Measurements from ENCODE around the gene ZNF497. TPM values are rescaled to one million over a fixed set of nuclear protein-coding genes. Genes with fewer than 3 reads are reported as not detected.
A peak's percentile ranks its signal among the peaks of the same experiment; 100 is the strongest.

Gene ZNF497
- total and polyA plus RNA-seq, 2 of the 13 experiments (the other 11 are each of a cell fraction or from before 2014, with no cell fraction given): 1.5 to 1.9 TPM

DNA sequence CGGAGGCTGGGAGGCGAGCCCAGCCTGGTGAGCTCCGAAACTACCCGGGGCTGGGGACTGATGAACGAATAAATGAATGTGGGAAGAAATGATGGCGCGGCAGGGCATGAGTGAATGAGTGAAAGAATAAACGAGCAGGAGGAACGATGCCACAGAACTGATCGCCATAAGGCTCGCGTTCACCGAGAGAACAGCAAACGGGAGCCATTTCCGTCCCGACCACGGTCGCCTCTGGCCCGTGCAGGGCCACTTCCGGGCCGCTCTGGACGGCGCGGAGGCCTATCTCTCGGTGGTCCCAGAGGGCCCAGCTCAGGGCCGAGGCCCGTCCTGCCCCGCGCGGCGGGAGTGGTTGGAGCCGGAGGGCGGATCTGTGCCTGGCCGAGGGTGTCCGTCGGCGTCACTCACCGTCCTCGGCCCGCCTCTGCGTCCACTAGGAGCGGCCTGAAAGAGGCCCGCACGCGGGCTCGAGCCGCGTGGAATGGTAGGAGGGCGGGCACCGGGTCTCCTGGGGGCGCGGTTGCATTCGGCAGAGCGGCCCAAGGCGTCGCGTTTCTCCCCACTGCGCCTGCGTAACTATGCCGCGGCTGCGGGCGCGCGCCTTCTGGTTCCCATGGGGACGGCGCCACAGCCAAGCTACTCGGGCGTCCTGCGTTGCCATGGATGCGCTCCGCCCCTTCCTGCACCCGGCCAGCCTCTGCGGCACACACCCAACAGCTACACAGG, at the start of gene ZNF497 (continued):
- TF ChIP-seq, protein P1, sequence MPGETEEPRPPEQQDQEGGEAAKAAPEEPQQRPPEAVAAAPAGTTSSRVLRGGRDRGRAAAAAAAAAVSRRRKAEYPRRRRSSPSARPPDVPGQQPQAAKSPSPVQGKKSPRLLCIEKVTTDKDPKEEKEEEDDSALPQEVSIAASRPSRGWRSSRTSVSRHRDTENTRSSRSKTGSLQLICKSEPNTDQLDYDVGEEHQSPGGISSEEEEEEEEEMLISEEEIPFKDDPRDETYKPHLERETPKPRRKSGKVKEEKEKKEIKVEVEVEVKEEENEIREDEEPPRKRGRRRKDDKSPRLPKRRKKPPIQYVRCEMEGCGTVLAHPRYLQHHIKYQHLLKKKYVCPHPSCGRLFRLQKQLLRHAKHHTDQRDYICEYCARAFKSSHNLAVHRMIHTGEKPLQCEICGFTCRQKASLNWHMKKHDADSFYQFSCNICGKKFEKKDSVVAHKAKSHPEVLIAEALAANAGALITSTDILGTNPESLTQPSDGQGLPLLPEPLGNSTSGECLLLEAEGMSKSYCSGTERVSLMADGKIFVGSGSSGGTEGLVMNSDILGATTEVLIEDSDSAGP (CRISPR knock-in tag; IDR thresholded peaks at IDR 0.05; ENCODE audit: borderline replicate concordance): no peak; the same call in none of the 2 replicates
- TF ChIP-seq, protein P2, sequence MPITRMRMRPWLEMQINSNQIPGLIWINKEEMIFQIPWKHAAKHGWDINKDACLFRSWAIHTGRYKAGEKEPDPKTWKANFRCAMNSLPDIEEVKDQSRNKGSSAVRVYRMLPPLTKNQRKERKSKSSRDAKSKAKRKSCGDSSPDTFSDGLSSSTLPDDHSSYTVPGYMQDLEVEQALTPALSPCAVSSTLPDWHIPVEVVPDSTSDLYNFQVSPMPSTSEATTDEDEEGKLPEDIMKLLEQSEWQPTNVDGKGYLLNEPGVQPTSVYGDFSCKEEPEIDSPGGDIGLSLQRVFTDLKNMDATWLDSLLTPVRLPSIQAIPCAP (CRISPR knock-in tag; IDR thresholded peaks at IDR 0.05; ENCODE audit: low read depth): no peak
- peak; percentile 66; the same call in 1 of the 2 replicates for TF ChIP-seq CCDC6 (CRISPR knock-in tag; IDR thresholded peaks at IDR 0.05)
- TF ChIP-seq CEBPB (IDR thresholded peaks at IDR 0.05; ENCODE audit: borderline replicate concordance, low read depth, low read length): no peak
- TF ChIP-seq NFE2 (CRISPR knock-in tag; IDR thresholded peaks at IDR 0.05): no peak
- TF ChIP-seq ZNF777 (CRISPR knock-in tag; IDR thresholded peaks at IDR 0.05): peak; percentile 71; the same call in 1 of the 2 replicates
- no peak for TF ChIP-seq ZNF841 (CRISPR knock-in tag; IDR thresholded peaks at IDR 0.05; ENCODE audit: borderline replicate concordance)
- no peak for TF ChIP-seq EP300 (IDR thresholded peaks at IDR 0.05; ENCODE audit: low read depth in 2 of 2, low read length in 2 of 2)
- 0 out of 2 replicates have a peak, but pooled peaks have one; percentile 21 for TF ChIP-seq EP300 (CRISPR knock-in tag; IDR thresholded peaks at IDR 0.05; ENCODE audit: borderline replicate concordance)
- TF ChIP-seq GATAD2A (CRISPR knock-in tag; IDR thresholded peaks at IDR 0.05): 0 out of 2 replicates have a peak, but pooled peaks have one; percentile 15
- peak; percentile 45; the same call in 1 of the 2 replicates for TF ChIP-seq NFYC (CRISPR knock-in tag; IDR thresholded peaks at IDR 0.05)
- TF ChIP-seq, protein P3, sequence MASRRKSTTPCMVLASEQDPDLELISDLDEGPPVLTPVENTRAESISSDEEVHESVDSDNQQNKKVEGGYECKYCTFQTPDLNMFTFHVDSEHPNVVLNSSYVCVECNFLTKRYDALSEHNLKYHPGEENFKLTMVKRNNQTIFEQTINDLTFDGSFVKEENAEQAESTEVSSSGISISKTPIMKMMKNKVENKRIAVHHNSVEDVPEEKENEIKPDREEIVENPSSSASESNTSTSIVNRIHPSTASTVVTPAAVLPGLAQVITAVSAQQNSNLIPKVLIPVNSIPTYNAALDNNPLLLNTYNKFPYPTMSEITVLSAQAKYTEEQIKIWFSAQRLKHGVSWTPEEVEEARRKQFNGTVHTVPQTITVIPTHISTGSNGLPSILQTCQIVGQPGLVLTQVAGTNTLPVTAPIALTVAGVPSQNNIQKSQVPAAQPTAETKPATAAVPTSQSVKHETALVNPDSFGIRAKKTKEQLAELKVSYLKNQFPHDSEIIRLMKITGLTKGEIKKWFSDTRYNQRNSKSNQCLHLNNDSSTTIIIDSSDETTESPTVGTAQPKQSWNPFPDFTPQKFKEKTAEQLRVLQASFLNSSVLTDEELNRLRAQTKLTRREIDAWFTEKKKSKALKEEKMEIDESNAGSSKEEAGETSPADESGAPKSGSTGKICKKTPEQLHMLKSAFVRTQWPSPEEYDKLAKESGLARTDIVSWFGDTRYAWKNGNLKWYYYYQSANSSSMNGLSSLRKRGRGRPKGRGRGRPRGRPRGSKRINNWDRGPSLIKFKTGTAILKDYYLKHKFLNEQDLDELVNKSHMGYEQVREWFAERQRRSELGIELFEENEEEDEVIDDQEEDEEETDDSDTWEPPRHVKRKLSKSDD (CRISPR knock-in tag; IDR thresholded peaks at IDR 0.05; ENCODE audit: low read depth): no peak
- TF ChIP-seq ZNF746 (CRISPR knock-in tag; IDR thresholded peaks at IDR 0.05): no peak
- TF ChIP-seq NFRKB (IDR thresholded peaks at IDR 0.05): no peak
- no peak for TF ChIP-seq HMGA1 (CRISPR knock-in tag; conservative IDR thresholded peaks at IDR 0.05)
- peak; percentile 100 for TF ChIP-seq RFX3 (CRISPR knock-in tag; IDR thresholded peaks at IDR 0.05)
- TF ChIP-seq, protein P4, sequence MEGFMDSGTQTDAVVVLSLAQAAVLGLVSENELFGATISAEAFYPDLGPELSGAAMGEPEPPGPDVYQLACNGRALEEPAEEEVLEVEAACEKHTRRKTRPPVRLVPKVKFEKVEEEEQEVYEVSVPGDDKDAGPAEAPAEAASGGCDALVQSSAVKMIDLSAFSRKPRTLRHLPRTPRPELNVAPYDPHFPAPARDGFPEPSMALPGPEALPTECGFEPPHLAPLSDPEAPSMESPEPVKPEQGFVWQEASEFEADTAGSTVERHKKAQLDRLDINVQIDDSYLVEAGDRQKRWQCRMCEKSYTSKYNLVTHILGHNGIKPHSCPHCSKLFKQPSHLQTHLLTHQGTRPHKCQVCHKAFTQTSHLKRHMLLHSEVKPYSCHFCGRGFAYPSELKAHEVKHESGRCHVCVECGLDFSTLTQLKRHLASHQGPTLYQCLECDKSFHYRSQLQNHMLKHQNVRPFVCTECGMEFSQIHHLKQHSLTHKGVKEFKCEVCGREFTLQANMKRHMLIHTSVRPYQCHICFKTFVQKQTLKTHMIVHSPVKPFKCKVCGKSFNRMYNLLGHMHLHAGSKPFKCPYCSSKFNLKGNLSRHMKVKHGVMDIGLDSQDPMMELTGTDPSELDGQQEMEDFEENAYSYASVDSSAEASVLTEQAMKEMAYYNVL (CRISPR knock-in tag; IDR thresholded peaks at IDR 0.05; ENCODE audit: borderline replicate concordance): no peak
- TF ChIP-seq, protein P5, sequence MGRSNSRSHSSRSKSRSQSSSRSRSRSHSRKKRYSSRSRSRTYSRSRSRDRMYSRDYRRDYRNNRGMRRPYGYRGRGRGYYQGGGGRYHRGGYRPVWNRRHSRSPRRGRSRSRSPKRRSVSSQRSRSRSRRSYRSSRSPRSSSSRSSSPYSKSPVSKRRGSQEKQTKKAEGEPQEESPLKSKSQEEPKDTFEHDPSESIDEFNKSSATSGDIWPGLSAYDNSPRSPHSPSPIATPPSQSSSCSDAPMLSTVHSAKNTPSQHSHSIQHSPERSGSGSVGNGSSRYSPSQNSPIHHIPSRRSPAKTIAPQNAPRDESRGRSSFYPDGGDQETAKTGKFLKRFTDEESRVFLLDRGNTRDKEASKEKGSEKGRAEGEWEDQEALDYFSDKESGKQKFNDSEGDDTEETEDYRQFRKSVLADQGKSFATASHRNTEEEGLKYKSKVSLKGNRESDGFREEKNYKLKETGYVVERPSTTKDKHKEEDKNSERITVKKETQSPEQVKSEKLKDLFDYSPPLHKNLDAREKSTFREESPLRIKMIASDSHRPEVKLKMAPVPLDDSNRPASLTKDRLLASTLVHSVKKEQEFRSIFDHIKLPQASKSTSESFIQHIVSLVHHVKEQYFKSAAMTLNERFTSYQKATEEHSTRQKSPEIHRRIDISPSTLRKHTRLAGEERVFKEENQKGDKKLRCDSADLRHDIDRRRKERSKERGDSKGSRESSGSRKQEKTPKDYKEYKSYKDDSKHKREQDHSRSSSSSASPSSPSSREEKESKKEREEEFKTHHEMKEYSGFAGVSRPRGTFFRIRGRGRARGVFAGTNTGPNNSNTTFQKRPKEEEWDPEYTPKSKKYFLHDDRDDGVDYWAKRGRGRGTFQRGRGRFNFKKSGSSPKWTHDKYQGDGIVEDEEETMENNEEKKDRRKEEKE (IDR thresholded peaks at IDR 0.05): no peak
- TF ChIP-seq ZNF136 (CRISPR knock-in tag; IDR thresholded peaks at IDR 0.05; ENCODE audit: low read depth): 0 out of 2 replicates have a peak, but pooled peaks have one; percentile 23
